Body of pancreas (tissue), 4 donors: ENCODE results near the gene ANKRD6.

Experiments
- POLR2A ChIP-seq, 3 donors: fragments of 450-650 bp; IDR thresholded peaks; one replicate each; pipeline ENCODE4 v1.6.1; 2016; ENCODE audit warnings: antibody characterized with exemption in 3 of 3, mild to moderate bottlenecking in 2 of 3
- TF ChIP-seq, protein P1 (sequence below), 7 experiments: fragments of 450-650 bp in 4 of 7; fragments of 200-600 bp in 3 of 7; sonication (generic) in 3 of 7; IDR thresholded peaks; one replicate each; pipeline ENCODE4 v1.5.1; 2016 to 2019; ENCODE audit warnings: antibody characterized with exemption in 7 of 7

- TF ChIP-seq, protein P1, sequence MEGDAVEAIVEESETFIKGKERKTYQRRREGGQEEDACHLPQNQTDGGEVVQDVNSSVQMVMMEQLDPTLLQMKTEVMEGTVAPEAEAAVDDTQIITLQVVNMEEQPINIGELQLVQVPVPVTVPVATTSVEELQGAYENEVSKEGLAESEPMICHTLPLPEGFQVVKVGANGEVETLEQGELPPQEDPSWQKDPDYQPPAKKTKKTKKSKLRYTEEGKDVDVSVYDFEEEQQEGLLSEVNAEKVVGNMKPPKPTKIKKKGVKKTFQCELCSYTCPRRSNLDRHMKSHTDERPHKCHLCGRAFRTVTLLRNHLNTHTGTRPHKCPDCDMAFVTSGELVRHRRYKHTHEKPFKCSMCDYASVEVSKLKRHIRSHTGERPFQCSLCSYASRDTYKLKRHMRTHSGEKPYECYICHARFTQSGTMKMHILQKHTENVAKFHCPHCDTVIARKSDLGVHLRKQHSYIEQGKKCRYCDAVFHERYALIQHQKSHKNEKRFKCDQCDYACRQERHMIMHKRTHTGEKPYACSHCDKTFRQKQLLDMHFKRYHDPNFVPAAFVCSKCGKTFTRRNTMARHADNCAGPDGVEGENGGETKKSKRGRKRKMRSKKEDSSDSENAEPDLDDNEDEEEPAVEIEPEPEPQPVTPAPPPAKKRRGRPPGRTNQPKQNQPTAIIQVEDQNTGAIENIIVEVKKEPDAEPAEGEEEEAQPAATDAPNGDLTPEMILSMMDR (IDR thresholded peaks at IDR 0.05), result no peak
- no peak for TF ChIP-seq POLR2A (IDR thresholded peaks at IDR 0.05)
These were observed 150.6 kb downstream of the ANKRD6 start for GRCh38 chr6:89583559-89583958.
